GM19043 (cell line): Measurements from ENCODE around the gene VAMP2.

ENCODE experiments used
- ATAC-seq: cut with Tn5 transposase; IDR thresholded peaks from one replicate; pipeline ENCODE4 v1.9.1; 2021; ENCODE audit warnings: low read depth; ENCODE audit not compliant: unreplicated experiment

Gene VAMP2

DNA sequence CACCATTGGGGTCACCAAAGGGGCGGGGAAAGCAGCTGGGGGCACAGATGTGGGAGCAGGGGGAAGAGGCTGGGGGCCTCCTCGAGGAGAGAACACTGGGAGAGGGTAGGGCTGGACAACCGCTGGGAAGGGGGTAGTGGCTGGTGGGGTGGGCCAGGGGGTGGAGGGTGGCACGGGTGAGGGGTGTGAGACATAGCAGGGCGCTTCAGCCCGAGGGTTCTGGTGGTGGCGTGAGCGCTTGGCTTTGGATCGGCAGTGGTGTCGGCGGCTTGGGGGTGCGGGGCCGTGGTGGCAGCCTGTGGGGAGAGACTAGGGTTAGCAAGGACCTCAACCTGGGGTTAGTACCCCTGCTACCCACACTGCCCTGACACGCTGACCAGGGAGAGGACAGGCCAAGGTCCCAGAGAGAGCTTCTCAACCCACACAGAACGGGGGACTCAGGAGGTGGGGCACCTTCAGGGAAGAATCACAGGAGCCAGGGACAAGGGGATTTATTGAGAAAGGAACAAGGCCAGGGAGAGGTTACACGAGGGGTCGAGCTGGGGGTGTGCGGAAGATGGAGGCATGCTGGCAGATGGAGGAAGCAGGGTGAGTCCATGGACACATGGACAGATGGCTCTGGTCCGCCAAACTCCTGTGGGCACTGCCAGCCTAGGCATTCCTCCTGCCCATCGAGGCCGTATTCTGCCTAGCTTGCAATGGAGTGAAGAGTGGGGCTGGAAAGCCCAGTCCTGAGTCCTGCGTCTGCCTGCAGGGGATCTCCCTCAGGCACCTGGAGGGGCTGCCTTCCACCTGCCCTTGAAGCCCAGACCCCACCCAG lies 19.0 kb downstream of the VAMP2 start:
- ATAC-seq = no peak

DNA sequence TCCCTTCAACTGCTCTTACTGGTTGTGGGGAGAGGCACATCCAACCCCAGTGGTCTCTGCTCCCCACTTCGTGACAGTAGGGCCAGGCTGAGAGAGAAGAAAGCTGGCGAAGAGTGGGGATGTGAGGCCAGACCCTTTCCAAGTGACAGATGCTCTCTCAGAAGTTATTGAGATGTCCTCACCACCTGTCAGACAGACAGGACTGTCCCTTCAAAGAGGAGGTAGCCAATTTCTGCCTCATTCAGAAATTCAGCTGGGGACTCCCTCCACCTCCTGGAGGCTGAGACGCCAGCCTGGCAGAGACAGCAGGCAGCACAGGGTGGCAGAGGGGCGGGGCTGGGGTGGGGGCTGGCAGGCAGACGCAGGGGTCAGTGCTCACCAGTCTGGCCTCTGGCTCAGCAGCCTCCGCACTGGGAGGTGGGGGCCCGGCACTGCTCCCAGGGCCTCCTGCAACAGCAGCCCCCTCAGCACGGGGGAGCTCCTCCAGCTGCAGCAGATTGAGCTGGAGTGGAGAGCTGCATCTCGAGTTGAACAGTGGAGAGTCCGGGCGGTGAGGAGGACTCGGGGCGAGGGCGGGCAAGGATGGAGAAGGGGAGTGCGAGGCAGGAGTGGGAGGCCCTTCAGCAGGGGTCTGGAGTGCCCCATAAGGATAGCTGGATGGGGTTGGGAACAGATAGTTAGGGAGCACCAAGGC lies 19.7 kb downstream of the VAMP2 start:
- ATAC-seq = no peak

DNA sequence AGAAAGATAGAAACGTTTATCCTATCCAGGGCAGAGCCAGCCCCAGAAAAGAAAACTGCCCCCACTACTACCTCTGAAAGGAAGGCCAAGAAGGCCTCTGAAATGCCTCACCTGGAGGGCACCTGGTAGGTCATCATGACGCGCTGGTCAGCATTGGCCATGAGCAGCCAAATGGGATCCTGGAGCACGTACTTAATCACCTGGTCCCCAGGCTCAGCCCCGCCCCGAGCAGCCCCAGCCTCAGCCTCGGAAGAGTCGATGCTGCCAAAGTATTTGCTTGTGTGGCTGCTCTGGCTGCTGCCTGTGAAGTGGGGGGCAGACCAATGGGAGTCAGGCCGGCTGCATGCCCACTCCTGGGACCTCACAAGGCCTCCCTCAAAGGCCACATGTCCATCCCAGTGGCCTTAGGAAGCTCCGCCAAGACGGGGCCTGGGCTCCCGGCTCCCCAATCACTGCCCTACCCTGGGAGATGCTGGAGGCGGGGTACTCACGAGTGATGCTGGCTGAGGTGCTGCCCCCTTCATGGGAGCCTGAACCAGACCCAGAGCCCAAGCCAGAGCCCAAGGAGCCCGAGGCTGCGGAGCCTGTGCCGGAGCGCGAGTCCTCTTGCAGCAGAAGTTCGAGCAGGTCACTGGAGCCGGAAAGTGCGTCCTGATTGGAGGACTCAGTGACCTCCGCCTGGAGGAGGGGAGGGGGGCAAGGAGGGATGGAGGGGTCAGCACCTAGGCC lies 20.4 kb downstream of the VAMP2 start:
- ATAC-seq = no peak

DNA sequence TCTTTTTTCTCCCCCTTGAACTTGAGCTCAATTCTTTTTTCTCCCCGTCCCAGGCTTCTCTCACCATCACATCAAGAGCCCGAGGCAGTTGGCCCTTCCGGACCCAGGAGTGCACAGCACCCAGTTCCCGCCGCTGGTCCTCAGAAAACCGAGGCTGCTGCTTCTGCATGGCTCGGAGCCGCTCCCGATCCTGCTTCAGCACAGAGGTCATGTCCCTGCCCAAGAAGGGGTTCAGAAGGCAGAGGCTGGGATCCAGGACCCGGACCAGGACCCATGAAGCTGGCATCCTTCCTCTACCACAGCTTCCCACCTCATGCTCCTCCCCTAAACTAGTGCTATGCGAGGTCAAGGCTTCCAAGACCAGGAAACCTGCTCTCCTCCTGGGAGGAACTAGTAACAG lies 21.0 kb downstream of the VAMP2 start:
- ATAC-seq = no peak

DNA sequence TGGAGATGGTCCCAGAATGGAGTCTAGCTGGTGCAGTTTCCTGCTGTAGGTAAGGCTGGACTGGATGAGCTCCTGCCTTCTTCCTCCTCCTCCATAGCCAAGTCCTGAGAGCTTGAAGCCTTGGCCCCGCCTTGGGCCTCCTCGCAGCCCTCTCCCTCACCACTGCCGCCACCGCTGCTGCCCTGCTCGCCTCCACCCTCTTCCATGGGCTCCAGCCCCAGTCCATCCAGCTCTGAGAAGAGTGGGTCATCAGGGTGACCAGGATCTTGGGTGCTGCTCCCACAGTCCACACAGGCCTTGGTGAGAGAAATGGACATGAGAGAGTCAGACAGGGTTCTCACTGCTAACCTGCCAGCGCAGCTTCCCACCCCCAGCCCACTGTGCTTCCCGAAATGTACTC lies 21.7 kb downstream of the VAMP2 start:
- ATAC-seq = no peak

DNA sequence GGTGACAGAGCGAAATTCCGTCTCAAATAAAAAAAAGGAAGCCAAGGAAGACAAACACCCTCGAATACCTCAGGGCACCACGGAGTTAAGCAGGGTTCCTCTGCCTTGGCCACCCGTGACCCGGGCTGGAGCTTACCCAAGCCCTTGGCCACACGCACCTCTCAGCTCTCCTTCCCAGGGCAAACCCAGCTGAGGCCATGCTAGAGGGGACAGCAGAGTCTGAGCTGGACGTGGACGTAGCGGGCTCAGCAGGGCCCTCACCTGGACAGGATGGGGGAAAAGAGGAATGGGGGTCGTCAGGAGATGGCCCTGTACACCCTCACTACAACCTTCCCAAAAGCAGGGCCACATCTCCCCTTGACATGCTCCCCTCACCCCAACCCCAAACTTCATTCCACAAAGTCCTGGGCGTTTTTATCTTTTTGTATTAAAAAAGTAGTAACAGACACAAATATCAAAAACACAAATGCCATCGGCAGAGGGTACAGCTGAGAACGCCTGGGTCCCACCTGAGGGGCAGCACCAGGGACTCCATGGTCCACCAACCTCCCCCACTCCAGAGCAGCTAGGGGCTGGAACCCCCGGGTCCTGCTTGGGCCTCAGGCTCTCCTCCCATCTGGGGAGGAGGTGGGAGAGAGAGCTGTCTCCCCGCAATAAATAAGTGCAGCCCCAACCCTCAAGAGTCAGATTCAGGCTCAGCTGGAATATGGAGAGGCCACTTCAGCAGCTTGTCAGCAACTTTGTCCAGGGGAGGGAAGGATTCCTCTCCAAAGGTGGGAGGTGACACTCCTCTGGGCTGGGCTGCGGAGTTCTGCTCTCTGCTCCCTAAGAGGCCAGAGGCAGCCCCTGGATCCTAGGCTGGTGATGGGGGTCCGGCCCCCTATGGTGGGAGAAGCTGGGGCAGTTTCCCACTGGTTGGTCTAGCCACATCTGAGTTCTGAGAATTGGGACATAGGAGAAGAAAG lies 22.4 kb downstream of the VAMP2 start:
- ATAC-seq = no peak

DNA sequence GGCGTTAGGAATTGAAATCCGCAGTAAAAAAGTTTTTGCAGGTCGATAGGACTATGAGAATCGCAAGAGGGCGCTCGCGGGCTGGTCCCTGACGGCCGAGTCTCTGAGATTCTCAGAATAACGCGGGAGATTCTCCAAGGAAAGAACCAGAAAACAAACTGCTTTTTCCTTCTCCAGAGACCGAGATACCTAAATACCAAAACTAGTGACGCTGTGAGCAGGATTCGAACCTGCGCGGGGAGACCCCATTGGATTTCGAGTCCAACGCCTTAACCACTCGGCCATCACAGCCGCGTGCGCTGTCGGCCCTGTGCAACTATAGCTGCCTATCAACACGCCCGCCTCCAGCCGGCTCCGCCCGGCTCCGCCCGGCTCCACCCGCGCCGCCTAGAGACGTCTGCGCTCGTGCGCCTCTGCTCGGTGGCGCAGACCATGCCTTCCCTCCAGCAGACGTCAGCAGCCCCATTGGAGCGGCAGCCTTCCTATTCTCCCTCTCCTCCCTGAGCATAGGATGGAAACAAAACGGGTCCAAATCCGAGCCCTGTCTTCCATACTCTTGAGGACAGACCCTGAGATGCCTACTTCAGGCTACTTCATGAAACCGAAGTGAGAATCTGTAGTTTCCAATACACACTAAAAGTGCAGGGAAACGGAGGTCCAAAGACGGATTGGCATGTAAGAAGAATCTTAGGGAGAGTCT lies 23.9 kb downstream of the VAMP2 start:
- peak; percentile 82 for ATAC-seq

DNA sequence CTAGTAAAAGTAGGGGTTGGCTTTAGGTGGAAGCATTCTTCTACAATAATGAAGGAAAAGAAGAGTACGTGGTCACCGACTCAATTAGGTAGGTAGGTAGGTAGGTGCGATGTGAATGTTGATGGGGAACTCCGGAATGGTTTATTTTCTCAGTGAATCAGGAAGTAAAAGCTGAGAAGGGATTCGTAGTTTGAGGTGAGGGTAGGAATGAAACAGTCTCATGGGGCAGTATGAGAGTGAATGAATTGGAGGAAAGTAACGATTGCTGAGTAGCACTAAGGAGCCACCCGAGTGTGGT lies 24.4 kb downstream of the VAMP2 start:
- ATAC-seq = no peak

DNA sequence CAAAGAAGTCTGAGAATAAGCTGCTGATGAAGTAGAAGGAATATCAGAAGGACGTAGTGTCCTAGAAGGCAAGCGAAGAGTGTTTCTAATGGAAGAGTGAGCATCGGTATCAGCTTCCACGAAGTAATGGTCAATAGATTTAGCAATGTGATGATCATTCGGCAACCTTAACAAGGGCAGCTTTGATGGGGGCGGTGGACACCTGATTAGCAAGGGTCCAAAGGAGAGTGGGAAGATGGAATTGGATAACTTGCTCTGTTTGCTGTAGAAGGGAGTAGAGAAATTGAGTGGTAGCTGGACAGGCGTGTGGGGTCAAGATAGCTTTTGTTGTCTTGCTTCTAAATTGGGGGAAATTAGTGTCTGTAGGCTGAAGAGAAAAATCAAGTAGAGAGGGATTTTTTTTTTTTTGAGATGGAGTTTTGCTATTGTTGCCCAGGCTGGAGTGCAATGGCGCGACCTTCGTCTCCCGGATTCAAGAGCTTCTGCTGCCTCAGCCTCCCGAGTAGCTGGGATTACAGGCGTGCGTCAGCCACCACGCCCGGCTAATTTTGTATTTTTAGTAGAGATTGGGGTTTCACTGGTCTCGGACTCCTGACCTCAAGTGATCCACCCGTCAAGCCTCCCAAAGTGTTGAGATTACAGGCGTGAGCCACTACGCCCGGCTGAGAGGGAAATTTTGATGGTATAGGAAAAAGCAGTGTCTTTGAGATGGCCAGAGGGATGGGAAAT lies 24.9 kb downstream of the VAMP2 start:
- no peak for ATAC-seq

DNA sequence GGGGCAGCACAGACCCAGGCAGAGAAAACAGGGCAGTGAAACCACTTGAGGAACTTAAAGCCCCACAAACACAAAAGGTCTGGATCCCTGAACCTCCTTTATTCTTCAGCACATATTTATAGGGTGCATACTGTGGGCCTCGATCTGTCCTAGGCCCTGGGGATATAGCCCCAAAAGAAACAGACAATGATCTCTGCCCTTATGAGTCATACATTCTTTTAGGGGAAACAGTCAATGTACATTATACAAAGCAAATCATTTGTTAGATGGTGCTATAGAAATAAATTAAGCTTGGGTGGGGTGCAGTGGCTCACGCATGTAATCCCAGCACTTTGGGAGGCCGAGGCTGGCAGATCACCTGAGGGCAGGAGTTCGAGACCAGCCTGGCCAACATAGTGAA lies 28.8 kb downstream of the VAMP2 start:
- no peak for ATAC-seq

DNA sequence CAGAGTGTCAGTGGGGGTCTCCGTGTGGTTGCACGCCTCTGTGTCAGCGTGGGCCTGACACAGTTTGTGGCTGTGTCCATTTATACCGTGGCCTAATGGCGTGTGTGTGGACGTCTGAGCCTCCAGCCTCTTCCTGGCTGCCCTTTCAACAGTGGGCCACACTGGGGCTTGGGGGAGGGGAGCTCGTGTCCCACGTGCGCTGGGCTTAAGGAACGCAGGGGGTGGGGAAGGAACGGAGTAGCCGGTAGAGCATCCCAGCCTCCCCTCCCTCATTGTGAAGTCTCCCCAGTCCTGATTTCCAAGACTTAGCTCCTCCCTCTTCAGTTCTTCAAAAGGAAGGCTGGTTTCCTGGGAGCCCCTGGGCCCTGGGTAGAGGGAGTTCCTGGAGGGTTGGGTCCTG lies 29.3 kb downstream of the VAMP2 start:
- ATAC-seq = no peak

DNA sequence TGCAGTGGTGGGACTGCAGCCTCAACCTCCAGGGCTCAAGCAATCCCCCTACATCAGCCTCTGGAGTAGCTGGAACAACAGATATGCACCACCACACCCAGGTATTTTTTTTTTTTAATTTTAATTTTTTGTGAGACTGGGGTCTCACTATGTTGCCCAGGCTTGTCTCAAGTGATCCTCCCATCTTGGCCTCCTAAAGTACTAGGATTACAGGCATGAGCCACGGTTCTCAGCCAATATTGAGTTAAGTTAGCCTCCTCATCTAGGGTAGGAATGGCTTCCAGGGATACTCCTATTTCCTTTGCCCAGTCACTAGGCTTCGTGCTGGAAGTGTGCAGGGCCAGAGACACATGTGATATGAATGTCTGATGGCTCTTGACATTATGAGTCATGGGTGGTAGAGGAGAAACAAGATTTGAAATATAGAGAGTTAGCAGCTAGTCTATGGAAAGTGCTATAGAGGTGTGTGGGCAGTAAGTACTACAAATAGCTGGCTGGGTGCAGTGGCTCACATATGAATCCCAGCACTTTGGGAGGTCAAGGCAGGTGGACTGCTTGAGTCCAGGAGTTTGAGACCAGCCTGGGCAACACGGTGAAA lies 30.8 kb downstream of the VAMP2 start:
- no peak for ATAC-seq

DNA sequence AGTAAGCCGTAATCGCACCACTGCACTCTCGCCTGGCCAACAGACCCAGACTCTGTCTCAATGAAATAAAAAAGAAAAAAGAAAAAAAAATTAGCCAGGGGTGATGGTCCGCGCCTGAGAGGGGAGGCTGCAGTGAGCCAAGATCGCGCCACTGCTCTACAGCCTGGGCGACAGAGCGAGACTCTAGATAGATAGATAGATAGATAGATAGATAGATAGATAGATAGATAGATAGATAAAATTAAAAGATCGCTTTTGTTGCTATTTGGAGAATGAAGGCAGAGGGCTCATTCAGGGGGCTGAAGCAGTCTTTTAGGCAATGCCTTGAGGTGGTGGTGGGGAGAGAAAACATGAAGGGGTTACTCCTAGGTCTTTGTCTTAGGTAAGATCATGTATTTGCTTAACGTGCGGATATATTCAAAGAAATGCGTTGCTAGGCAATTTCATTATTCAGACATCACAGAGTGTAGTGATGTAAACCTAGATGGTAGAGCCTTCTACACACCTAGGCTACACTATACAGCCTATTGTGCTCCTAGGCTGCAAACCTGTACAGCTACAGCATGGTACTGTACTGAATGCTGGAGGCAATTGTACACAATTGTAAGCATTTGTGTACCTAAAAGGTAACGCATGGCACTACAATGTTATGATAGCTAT lies 34.5 kb downstream of the VAMP2 start:
- no peak for ATAC-seq

DNA sequence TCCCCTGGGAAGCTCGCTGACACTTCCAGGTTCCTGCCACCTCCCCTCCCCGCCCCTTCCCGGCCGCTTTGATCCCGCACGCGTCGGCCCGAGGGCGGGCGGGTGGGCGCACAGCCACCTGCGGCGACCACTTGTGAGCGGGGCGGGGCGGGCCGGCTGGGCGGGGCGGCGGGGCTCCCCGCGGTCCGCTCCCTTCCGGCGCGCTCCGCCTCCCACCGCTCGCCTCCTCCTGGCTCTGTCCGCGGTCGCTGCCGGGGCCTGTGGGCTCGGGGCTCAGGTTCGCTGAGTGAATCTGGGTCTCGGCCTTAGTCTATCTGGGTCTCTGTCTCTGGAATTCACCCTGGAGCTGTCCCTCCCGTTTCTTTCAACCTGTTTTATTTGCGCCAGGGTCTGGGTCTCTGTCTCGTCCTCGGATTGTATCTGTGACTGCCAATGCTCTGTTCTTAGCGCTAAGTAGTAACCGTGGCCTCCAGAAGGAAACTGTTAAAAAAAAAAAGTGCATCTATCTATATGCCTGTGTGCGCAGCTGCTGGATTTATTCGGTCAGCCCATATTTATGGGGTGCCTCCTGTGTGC lies 36.2 kb downstream of the VAMP2 start:
- no peak for ATAC-seq

DNA sequence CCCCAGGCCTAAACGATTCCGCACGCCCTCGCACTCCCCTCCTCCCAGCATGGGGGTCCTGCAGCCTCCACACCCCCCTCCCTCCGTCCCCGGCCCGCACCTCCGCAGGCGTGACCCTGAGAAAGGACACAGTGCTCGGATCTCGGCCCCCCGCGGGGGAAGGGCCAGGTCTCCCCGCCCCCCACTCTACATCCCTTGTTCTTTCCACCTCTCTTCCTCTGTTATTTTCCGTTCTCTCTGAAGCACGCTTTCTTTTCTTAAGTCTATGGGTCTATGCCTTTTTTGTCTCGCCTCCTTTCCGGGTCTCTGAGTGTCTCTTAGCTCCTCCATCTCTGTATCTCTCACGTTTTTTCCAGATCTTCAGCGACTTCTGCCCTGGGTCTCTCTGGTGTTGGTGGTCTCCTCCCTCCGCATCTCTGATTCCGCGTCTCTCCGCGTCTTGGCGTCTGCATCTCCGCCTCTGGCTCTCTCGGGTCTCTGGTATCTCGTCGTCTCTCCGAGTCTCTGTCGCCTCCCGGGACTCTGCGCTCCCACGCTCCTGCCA lies 36.7 kb downstream of the VAMP2 start:
- no peak for ATAC-seq

DNA sequence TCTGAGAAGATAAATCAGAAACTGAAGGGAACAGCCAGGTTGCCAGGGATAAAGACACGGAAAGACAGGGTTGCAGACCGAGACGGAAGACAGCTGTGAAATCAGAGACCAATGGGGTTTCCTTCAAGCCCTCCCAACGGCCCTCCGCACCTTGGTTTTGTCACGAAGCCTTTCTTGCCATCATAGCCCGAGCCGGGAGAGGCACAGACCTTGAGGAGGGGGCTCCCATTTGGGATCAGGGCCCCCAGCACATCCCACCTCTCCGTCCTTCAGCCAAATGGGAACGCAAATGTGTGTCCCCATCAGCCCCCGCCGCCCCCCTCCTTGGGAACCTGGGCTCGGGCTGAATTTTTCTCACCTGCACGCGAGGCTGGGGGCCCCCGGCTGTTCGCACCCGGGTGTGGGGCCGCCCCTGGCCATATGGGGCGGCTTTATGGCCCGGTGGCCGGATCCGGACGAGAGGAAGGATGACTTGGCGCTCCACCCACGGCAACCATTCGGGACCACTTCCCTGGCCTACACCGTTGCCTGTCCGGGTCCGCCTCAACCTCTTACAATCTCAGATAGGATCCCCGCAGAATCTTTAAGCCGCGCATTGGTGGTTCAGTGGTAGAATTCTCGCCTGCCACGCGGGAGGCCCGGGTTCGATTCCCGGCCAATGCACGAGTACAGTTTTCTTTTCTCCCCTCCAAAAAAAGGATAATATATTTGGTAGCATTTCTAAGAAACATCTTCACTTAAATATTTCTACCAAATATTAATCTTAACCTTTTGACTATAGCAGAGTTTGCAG lies 37.4 kb downstream of the VAMP2 start:
- ATAC-seq = no peak
